MM.1S (cell line): ENCODE results near the gene ARID3B.

Experiments used
- DNase-seq: peaks from one replicate; pipeline ENCODE4 v3.0.0-alpha.2; 2015
- H2AFZ ChIP-seq: fragments of 300-600 bp; sonication (generic); 2 replicates; pipeline ENCODE4 v1.6.0; 2016; ENCODE audit warnings: antibody characterized with exemption, low read length
- H3F3A ChIP-seq: fragments of 300-600 bp; sonication (generic); 2 replicates; pipeline ENCODE4 v1.6.1; 2016; ENCODE audit warnings: mild to moderate bottlenecking, antibody characterized with exemption, low read length, moderate library complexity, mixed read lengths; ENCODE audit not compliant: insufficient read depth
- H3K27ac ChIP-seq: fragments of 300-600 bp; sonication (generic); 2 replicates; pipeline ENCODE4 v1.5.1; 2016; ENCODE audit warnings: mild to moderate bottlenecking, low read length
- H3K27me3 ChIP-seq: fragments of 300-600 bp; sonication (generic); replicated peaks from 2 replicates; pipeline ENCODE4 v1.6.0; 2016; ENCODE audit warnings: low read length; ENCODE audit not compliant: insufficient read depth
- H3K36me3 ChIP-seq: fragments of 300-600 bp; sonication (generic); replicated peaks from 2 replicates; pipeline ENCODE4 v1.6.1; 2016; ENCODE audit warnings: mild to moderate bottlenecking, low read length, mixed read lengths; ENCODE audit not compliant: insufficient read depth
- H3K4me1 ChIP-seq: fragments of 300-600 bp; sonication (generic); 2 replicates; pipeline ENCODE4 v1.6.1; 2016; ENCODE audit warnings: low read length, mixed read lengths
- H3K4me2 ChIP-seq: fragments of 300-600 bp; sonication (generic); 2 replicates; pipeline ENCODE4 v1.6.0; 2016; ENCODE audit warnings: low read depth, low read length
- H3K4me3 ChIP-seq: fragments of 300-600 bp; sonication (generic); 2 replicates; pipeline ENCODE4 v1.5.1; 2016; ENCODE audit warnings: low read length, mixed read lengths
- H3K79me2 ChIP-seq: fragments of 300-600 bp; sonication (generic); 2 replicates; pipeline ENCODE4 v1.6.1; 2016; ENCODE audit warnings: mixed run types, low read length, mixed read lengths
- H3K9ac ChIP-seq: fragments of 300-600 bp; sonication (generic); 2 replicates; pipeline ENCODE4 v1.6.1; 2016; ENCODE audit warnings: low read length, mixed read lengths
- H3K9me2 ChIP-seq: fragments of 300-600 bp; sonication (generic); replicated peaks from 2 replicates; pipeline ENCODE4 v1.6.1; 2016; ENCODE audit warnings: mild to moderate bottlenecking, low read length, mixed read lengths; ENCODE audit not compliant: insufficient read depth
- H3K9me3 ChIP-seq: fragments of 300-600 bp; sonication (generic); replicated peaks from 2 replicates; pipeline ENCODE4 v1.6.1; 2016; ENCODE audit warnings: mild to moderate bottlenecking, low read length, mixed read lengths; ENCODE audit not compliant: insufficient read depth
- H4K20me1 ChIP-seq: fragments of 300-600 bp; sonication (generic); 2 replicates; pipeline ENCODE4 v1.6.1; 2016; ENCODE audit warnings: mild to moderate bottlenecking, low read length, moderate library complexity, mixed read lengths; ENCODE audit not compliant: insufficient read depth
- EZH2 ChIP-seq: fragments of 300-600 bp; sonication (generic); optimal IDR thresholded peaks from 2 replicates; pipeline ENCODE3; 2017; ENCODE audit warnings: low read depth, mild to moderate bottlenecking, antibody characterized with exemption, low read length, mixed read lengths
- EZH2phosphoT487 ChIP-seq: fragments of 300-600 bp; sonication (generic); IDR thresholded peaks from 2 replicates; pipeline ENCODE4 v1.6.1; 2018; ENCODE audit warnings: antibody characterized with exemption, low read length
- TF ChIP-seq, protein P1 (sequence below): fragments of 300-600 bp; sonication (generic); IDR thresholded peaks from 2 replicates; pipeline ENCODE4 v1.5.1; 2016; ENCODE audit warnings: antibody characterized with exemption, low read length, mixed read lengths

The ARID3B gene

DNA sequence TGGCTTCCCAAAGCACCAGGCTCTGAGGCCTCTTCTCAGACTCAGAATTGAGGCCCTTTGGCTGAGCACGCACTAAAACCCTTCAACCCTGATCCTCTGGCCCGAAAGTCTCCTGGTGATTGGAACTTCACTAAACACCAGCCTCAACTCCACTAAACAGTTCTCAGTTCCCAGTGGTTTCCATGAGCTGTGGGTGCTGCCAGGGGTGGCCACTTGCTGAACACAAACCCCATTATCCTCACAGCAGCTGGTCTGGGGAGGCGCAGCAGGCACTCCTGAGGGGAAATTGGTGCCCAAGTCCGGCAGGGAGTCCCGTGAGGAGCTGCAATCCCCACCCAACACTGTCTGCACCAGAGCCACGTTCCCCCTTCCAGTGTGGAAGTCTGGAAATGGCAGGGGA is 70.8 kb downstream of the ARID3B start:
- no peak overlapping the region for H3K4me3 ChIP-seq
- H2AFZ ChIP-seq, result no peak overlapping the region
- H3K27ac ChIP-seq, result no peak overlapping the region
- H4K20me1 ChIP-seq, result 0 out of 2 replicates have a peak, but pooled peaks cover under 1% of the 10 kb centered on the region
- DNase-seq, result no peak
- no peak overlapping the region for H3K4me2 ChIP-seq
- H3K79me2 ChIP-seq, result peaks cover 19% of the 10 kb centered on the region
- H3K9me3 ChIP-seq, result no peaks in the 10 kb centered on the region
- no peaks in the 10 kb centered on the region for H3K27me3 ChIP-seq
- H3K9ac ChIP-seq, result no peak overlapping the region
- no peaks in the 10 kb centered on the region for H3K9me2 ChIP-seq
- H3K36me3 ChIP-seq, result no peaks in the 10 kb centered on the region
- H3F3A ChIP-seq, result peaks cover 25% of the 10 kb centered on the region
- TF ChIP-seq, protein P1, sequence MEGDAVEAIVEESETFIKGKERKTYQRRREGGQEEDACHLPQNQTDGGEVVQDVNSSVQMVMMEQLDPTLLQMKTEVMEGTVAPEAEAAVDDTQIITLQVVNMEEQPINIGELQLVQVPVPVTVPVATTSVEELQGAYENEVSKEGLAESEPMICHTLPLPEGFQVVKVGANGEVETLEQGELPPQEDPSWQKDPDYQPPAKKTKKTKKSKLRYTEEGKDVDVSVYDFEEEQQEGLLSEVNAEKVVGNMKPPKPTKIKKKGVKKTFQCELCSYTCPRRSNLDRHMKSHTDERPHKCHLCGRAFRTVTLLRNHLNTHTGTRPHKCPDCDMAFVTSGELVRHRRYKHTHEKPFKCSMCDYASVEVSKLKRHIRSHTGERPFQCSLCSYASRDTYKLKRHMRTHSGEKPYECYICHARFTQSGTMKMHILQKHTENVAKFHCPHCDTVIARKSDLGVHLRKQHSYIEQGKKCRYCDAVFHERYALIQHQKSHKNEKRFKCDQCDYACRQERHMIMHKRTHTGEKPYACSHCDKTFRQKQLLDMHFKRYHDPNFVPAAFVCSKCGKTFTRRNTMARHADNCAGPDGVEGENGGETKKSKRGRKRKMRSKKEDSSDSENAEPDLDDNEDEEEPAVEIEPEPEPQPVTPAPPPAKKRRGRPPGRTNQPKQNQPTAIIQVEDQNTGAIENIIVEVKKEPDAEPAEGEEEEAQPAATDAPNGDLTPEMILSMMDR, result no peak
- no peak for TF ChIP-seq EZH2phosphoT487
- no peak for TF ChIP-seq EZH2
- peaks cover under 1% of the 10 kb centered on the region for H3K4me1 ChIP-seq

DNA sequence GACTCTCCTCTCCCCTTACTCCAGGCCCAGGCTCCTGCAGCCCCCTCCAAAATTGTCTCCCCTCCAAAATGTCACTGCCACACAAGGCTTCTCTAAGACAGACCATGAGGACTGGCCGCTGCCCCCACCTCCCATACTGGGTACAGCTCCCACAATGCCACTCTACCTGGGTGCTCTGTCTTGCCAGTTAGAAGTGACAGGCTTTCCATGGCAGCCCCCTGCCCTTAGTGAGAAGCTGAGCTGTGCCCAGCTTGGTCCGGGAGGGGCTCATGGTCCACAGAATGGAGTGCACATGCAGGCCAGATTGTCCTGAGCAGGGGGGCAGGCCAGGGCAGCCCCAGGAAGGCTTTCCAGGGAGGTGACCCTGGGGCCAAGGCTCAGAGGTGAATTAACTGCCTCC is 71.7 kb downstream of the ARID3B start:
- H3K27ac ChIP-seq, result no peak overlapping the region
- peaks cover 27% of the 10 kb centered on the region for H3K79me2 ChIP-seq
- no peaks in the 10 kb centered on the region for H3K9me2 ChIP-seq
- H3K4me3 ChIP-seq, result no peak overlapping the region
- H3K9me3 ChIP-seq, result no peaks in the 10 kb centered on the region
- no peak overlapping the region for H3K4me2 ChIP-seq
- H3K9ac ChIP-seq, result no peak overlapping the region
- peaks cover 26% of the 10 kb centered on the region for H3F3A ChIP-seq
- H3K27me3 ChIP-seq, result no peaks in the 10 kb centered on the region
- no peak overlapping the region for H2AFZ ChIP-seq
- H3K36me3 ChIP-seq, result no peaks in the 10 kb centered on the region
- TF ChIP-seq EZH2, result no peak
- no peak for TF ChIP-seq EZH2phosphoT487
- TF ChIP-seq, protein P1, result no peak
- peaks cover 9% of the 10 kb centered on the region for H3K4me1 ChIP-seq
- DNase-seq, result no peak
- 0 out of 2 replicates have a peak, but pooled peaks cover 6% of the 10 kb centered on the region for H4K20me1 ChIP-seq

DNA sequence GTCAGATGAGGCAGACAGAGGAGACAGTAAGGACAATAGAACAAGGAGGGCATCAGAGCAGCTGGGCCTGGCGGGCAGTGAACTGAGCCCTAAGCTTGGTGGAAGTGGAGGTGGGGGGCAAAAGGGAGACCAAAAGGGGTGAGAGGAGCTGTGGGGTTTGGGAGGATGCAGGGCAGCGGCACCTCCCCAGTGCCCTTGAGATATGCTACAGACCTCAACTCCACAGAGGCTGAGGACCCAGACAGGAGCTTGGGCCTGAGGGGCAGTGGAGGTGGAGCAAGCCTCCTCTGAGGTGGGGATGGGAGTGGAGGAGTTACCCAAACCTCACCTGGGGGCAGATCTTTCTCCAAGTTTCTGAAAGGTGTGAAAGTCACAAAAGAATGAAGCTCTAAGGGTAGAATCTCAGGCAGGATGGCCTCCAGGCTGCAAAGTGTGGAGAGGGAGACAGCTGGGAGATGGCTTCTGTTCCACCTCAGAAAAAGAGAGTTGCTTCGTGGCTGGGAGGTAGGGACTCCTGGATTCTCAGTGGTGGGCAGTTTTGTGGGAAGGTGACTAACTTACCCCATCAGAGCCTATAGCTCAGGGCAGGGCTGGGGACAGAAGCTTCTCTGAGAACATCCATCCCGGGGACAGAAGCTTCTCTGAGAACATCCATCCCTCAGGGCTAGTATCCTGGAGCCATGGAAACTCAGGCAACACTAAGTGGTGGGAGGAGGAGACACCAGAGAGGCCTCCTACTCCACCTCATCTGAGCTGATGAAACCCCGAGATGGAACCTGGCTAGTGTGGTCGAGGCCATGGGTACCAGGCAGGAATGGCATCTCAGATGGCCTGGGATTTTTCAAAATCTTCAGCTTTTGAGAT is 72.3 kb downstream of the ARID3B start:
- Histone ChIP-seq H3K4me2 (no peak overlapping the region), H4K20me1 (peaks cover 10% of the 10 kb centered on the region; the same call in 1 of the 2 replicates), H3F3A (peaks cover 26% of the 10 kb centered on the region), H3K9me2 (no peaks in the 10 kb centered on the region), H3K9ac (no peak overlapping the region), H3K4me1 (peaks cover 16% of the 10 kb centered on the region), H3K4me3 (no peak overlapping the region), H3K27me3 (no peaks in the 10 kb centered on the region), H2AFZ (no peak overlapping the region), H3K79me2 (peaks cover 34% of the 10 kb centered on the region), H3K36me3 (no peaks in the 10 kb centered on the region), H3K9me3 (no peaks in the 10 kb centered on the region), H3K27ac (no peak overlapping the region)
- TF ChIP-seq EZH2phosphoT487, result no peak
- TF ChIP-seq, protein P1, result no peak
- TF ChIP-seq EZH2, result no peak
- DNase-seq, result no peak
